A673 (cell line): ENCODE data around the gene EXOC6B. TPM values are rescaled to one million over a fixed set of nuclear protein-coding genes. Genes with fewer than 3 reads are reported as not detected.

Experiments
- BruUV-seq: library from RNA; stranded (reverse); fragments of 400-500 nt; replicated peaks from 2 replicates; lab custom pipeline; 2021; lab: Mats Ljungman, UMichigan
- CTCF ChIA-PET: fragments of 300-600 bp; sonication (Branson Sonifier 250); formaldehyde crosslinking; loops from one replicate; lab custom pipeline; 2022; ENCODE audit warnings: antibody characterized with exemption; lab: Charles Lee
- POLR2A ChIA-PET: fragments of 300-600 bp; sonication (Branson Sonifier 250); formaldehyde crosslinking; loops from one replicate; lab custom pipeline; 2022; ENCODE audit warnings: antibody characterized with exemption; ENCODE audit not compliant: low non-redundant PET; lab: Charles Lee
- DNase-seq: peaks from one replicate; pipeline ENCODE4 v3.0.0-alpha.2; 2015; ENCODE audit warnings: low spot score
- H3K27ac ChIP-seq: fragments of 200-600 bp; sonication (generic); 2 replicates; pipeline ENCODE4 v1.5.1; 2016; ENCODE audit warnings: mixed run types, low read depth, mild to moderate bottlenecking, mixed read lengths, antibody characterized with exemption, low read length; ENCODE audit not compliant: poor library complexity, severe bottlenecking
- H3K27me3 ChIP-seq: fragments of 200-600 bp; sonication (generic); replicated peaks from 2 replicates; pipeline ENCODE4 v1.6.1; 2017; ENCODE audit warnings: mixed run types, low read depth, mild to moderate bottlenecking, mixed read lengths, antibody characterized with exemption, low read length; ENCODE audit not compliant: insufficient read depth, poor library complexity
- H3K36me3 ChIP-seq: fragments of 200-600 bp; sonication (generic); 2 replicates; pipeline ENCODE4 v1.6.1; 2016; ENCODE audit warnings: mixed run types, mild to moderate bottlenecking, mixed read lengths, antibody characterized with exemption, low read length; ENCODE audit not compliant: insufficient read depth, poor library complexity, severe bottlenecking
- H3K4me1 ChIP-seq: fragments of 200-600 bp; sonication (generic); 2 replicates; pipeline ENCODE4 v1.6.1; 2017; ENCODE audit warnings: mixed run types, mild to moderate bottlenecking, mixed read lengths, antibody characterized with exemption, low read length; ENCODE audit not compliant: insufficient read depth, poor library complexity, severe bottlenecking
- H3K4me3 ChIP-seq: fragments of 200-600 bp; sonication (generic); 2 replicates; pipeline ENCODE4 v1.5.1; 2016; ENCODE audit warnings: low read depth, mixed run types, mild to moderate bottlenecking, mixed read lengths, low read length; ENCODE audit not compliant: poor library complexity, severe bottlenecking
- H3K9me3 ChIP-seq: fragments of 200-600 bp; sonication (generic); 2 replicates; pipeline ENCODE4 v1.6.1; 2016; ENCODE audit warnings: mixed run types, low read depth, mild to moderate bottlenecking, mixed read lengths, antibody characterized with exemption, low read length; ENCODE audit not compliant: poor library complexity, severe bottlenecking
- CTCF ChIP-seq: fragments of 300-800, 200-600 bp; sonication (generic); conservative IDR thresholded peaks from 2 replicates; pipeline ENCODE4 v1.5.1; 2017; ENCODE audit warnings: low read depth, mild to moderate bottlenecking, antibody characterized with exemption, low read length, moderate library complexity, mixed read lengths
- EZH2 ChIP-seq: fragments of 200-600 bp; sonication (generic); IDR thresholded peaks from 2 replicates; pipeline ENCODE4 v1.6.1; 2017; ENCODE audit warnings: borderline replicate concordance, low read depth, mild to moderate bottlenecking, mixed read lengths, antibody characterized with exemption, low read length; ENCODE audit not compliant: poor library complexity, severe bottlenecking
- intact Hi-C: fragments of 100-400 bp; cut with micrococcal nuclease; formaldehyde crosslinking; loops from one replicate; pipeline ENCODE4 v1.10.0; 2022; ENCODE audit not compliant: unreplicated experiment
- total RNA-seq: library from RNA; stranded (reverse); gene quantifications from 2 replicates; pipeline ENCODE4 v1.2.3, GENCODE V29; 2021

Gene EXOC6B
- total RNA-seq, 1 experiment from 2014 or later, result 138 TPM

DNA sequence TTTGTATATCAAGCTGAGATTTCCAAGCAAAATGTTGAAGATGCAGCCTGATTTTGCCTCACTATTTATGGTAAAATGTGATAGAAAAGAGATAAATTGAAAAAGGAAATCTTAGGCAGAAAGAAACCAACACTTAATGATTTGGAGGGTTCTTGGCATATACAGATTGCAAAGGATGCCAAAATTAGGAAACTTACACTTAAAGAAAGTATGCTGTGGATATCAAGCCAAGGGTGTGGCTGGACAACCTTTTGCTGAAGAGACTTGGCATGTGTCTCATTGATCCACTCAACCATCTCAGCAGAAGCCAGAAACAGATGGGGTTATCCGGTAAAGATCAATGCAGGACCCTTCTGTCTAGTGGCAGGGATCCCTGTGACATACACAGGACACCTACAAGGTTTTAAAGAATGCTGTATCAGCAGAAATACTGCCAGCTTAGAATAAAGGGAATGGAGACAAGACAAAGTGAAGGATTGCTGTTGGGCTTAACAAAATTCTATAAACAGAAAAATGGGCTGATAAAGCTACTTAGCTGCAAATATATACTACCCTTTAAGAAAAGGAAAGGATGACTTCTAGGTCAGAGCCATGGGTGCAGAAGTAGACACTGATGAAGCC lies 570.9 kb downstream of the EXOC6B start:
- no peak for DNase-seq
- intact Hi-C loops, result no loop called here
- BruUV-seq, result no TSS peak
- Histone ChIP-seq H3K4me1 (no peaks in the 10 kb centered on the region), H3K4me3 (no peak overlapping the region), H3K36me3 (no peaks in the 10 kb centered on the region), H3K27ac (no peak overlapping the region), H3K27me3 (no peaks in the 10 kb centered on the region), H3K9me3 (peaks cover 4% of the 10 kb centered on the region)
- CTCF ChIA-PET, result no interaction called here
- no peak for TF ChIP-seq CTCF
- no peak for TF ChIP-seq EZH2
- POLR2A ChIA-PET, result no interaction called here

GRCh38 chr2:72238311-72238710 lies 587.5 kb downstream of the EXOC6B start:
- BruUV-seq, result TSS peak; percentile 7
- Histone ChIP-seq H3K4me1 (peaks cover 24% of the 10 kb centered on the region), H3K27me3 (no peaks in the 10 kb centered on the region), H3K36me3 (no peaks in the 10 kb centered on the region), H3K9me3 (no peaks in the 10 kb centered on the region), H3K27ac (no peak overlapping the region), H3K4me3 (no peak overlapping the region)
- POLR2A ChIA-PET, result no interaction called here
- intact Hi-C loops, result no loop called here
- TF ChIP-seq CTCF, result no peak
- TF ChIP-seq EZH2, result no peak
- no peak for DNase-seq
- CTCF ChIA-PET, result no interaction called here

- intact Hi-C loops, result no loop called here
- H3K27ac ChIP-seq, result no peak overlapping the region
- no peak for DNase-seq
- no peaks in the 10 kb centered on the region for H3K27me3 ChIP-seq
- H3K4me3 ChIP-seq, result no peak overlapping the region
- peaks cover 24% of the 10 kb centered on the region for H3K4me1 ChIP-seq
- CTCF ChIA-PET, result no interaction called here
- H3K9me3 ChIP-seq, result no peaks in the 10 kb centered on the region
- TF ChIP-seq EZH2, result no peak
- no peak for TF ChIP-seq CTCF
- no TSS peak for BruUV-seq
- POLR2A ChIA-PET, result no interaction called here
- H3K36me3 ChIP-seq, result no peaks in the 10 kb centered on the region
Measured at GRCh38 chr2:72237549-72237948, 588.3 kb downstream of the EXOC6B start.
